GM19438 (cell line): ENCODE data around the gene DDX24.

Experiments used
- ATAC-seq: cut with Tn5 transposase; IDR thresholded peaks from one replicate; pipeline ENCODE4 v1.9.1; 2021; ENCODE audit warnings: low read depth; ENCODE audit not compliant: unreplicated experiment

The DDX24 gene

DNA sequence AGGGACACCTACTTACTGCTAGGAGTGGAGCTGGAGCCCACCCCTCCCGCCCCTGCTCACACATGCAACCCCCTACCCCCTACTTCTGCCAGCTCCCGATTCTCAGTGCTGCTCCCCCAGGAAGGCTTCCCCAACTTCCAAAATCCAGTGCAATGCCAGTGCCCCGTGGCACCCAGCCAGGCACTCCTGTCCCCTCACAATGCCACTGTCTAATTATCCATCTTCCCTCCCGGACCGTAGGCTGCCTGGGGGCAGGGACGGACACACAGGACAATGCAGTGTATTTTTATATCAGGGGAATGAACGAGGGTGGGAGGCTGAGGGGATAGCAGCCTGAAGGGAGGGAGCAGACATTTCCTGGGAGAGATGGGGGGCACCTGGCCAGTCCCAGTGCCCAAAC is 42.5 kb downstream of the DDX24 start:
- ATAC-seq = no peak

- ATAC-seq = no peak
Measured at GRCh38 chr14:94037954-94038353, 43.0 kb downstream of the DDX24 start.

- ATAC-seq = peak; percentile 90
Measured at GRCh38 chr14:94036313-94037167, 44.5 kb downstream of the DDX24 start.

- no peak for ATAC-seq
Measured at GRCh38 chr14:94034886-94035285, 46.1 kb downstream of the DDX24 start.

DNA sequence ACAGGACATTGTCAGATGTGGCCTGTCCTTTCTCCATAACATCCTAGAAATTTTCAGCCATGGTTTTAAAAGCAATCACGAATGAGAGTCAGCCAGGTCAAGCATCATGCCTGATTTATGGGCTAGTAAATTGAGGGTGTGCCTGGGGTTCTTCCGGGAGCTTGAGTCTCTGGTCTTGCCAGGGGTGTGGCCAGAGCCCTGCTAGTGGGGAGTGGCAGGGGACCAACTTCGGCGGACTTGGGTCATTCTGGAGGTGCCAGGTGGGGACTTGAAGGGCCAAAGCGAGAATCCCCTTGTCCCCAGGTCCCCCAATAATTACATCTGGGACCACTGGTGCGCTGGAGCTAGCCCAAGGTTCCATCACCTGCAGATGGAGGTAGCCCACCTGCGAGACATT is 49.1 kb downstream of the DDX24 start:
- ATAC-seq = no peak

GRCh38 chr14:94031161-94031882 is 49.7 kb downstream of the DDX24 start:
- ATAC-seq = no peak

DNA sequence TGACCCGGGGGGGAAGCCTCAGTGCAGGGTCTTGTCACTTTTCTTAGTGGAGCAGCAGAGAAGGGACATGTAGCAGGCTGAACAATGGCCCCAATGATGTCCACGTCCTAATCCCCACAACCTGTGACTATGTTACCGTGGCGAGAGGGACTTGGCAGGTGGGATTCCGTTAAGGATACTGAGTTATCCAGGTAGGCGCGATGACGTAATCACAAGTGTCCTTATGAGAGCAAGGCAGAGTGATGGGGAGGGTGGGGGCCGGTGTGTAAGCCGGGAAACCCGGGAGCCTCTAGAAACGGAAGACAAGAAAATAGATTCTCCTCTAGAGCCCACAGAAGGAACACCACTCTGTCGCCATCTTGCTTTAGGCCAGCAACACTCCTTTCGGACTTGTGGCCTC is 50.4 kb downstream of the DDX24 start:
- no peak for ATAC-seq

GRCh38 chr14:94029671-94030203 is 51.3 kb downstream of the DDX24 start:
- ATAC-seq = no peak

DNA sequence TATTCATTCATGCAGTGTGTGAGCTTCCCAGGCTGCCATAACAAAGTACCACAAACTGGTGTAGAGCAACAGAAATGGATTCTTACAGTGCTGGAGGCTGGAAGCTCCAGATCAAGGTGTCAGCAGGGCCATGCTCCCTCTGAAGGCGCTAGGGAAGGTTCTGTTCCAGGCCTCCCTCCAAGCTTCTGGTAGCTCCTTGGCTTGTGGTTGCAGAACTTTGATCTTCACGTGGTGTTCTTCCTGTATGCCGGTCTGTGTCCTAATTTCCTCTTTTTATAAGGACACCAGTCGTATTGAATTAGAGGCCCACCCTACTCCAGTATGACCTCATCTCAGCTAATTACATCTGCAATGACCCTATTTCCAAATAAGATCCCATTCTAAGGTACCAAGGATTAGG is 51.7 kb downstream of the DDX24 start:
- no peak for ATAC-seq

GRCh38 chr14:94028450-94028826 is 52.6 kb downstream of the DDX24 start:
- no peak for ATAC-seq

DNA sequence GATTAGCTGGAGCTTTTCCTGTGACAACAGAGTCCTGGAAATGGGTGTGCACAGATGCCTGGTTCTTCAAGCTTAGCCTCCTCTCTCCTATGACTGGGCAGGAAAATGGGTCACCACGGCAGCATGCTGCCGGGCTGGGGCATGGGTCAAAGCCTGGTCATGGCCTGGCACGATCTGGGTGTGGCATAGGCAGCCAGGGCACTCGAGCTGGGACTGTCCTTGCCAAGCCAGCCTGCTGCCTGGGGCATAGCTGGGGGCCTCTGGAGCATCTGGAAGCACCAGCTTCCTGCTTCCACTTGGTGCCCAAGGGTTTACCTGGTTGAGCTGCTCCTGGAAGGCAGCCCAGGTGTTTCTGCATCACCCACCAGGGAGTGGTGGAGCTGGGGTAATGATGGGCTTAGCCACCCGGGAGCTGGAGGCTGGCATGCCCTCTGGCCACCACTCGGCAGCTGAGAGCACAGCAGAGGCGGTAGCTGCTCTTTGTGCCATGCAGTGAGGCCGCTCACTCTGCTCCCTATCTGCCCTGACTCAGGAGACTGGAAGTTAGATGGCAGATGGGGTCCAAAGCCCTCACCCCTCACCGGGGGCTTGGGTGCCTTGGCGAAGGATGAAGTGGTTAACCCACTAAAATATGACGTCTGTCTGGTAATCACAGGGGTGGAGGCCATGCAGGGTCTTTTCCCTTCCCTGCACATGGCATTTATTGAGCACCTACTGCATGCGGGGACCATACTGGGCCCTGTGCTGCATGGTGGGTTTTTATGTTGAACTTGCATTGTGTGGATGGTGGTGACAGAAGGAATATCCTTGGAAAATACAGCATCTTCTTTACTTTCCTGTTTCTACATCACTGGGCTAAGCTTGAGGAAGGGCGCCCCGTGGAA is 53.2 kb downstream of the DDX24 start:
- ATAC-seq = no peak

- no peak for ATAC-seq
Measured at GRCh38 chr14:94026889-94027469, 54.0 kb downstream of the DDX24 start.

DNA sequence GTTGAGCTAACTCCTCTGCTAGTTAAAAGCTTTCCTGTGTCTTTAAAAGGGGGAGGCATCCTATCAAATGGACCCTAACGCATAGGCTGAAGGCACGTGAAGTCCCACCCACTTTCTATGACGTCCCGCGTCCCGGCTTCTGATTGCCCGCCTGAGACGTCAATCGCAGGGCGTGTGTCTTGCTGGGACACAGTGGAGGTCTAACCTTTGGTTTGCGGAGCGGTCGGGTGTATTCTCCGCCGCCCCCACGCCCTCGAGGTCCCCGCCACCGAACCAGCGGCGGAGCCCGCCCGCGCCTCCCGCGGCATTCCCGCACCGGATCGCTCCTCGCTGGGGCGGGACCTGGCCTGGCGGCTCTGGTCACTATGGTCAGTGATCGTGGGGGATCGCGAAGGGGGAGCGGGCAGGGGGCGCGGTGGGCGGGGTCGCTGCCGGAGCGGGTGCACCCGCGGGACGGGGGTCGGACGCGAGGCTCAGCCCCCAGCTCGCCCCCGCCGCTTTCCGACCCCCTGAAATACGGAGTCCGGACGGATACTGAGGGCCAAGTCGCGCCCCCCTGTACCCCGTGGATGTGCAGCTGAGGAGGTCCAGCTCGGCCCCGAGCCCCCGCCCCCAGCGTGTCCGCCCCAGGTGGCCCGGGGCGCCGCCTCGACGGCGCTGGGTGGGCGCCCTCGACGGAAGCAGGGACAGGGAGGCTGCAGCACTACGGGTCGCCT is 54.7 kb downstream of the DDX24 start, which contains the start of gene OTUB2:
TSS of gene OTUB2 (plus strand) at position 168 of the 716 bp plus-strand sequence. CDS start at position 366, 198 bp downstream.
- ATAC-seq = peak; percentile 99

GRCh38 chr14:94025720-94026119 is 55.3 kb downstream of the DDX24 start:
- ATAC-seq = no peak

DNA sequence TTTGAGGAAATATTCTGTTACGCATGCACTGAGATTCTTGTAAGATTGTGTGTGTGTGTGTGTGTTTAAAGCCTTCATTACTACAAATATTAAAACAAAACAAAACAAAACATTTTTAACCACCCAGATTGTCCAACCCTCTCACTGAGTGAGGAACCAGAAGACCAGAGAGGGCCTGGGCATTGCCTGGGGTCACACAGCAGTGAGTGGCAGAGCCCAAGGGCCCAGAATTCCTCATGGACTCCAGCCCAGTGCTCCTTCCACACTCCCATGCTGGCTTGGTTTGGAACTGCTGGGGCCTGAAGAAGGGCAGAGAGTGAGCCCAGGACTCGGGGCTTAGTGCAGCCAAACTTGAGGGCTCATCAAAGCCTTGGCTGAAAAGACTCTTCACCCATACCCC is 56.5 kb downstream of the DDX24 start:
- ATAC-seq = no peak

- ATAC-seq = no peak
Measured at GRCh38 chr14:94022532-94023411, 58.2 kb downstream of the DDX24 start.

GRCh38 chr14:94021416-94022157 is 59.4 kb downstream of the DDX24 start:
- no peak for ATAC-seq

GRCh38 chr14:94021001-94021400 is 60.0 kb downstream of the DDX24 start:
- ATAC-seq = no peak
